NCI-H2227 (cell line): Measurements from ENCODE around the gene SCAMP3.
"Not testable (repeated sequence)": the region's sequence is repeated elsewhere in the genome, so short reads cannot be mapped to it uniquely, and the experiment has no call there.

Experiments used
- DNase-seq: peaks from one replicate; lab custom pipeline; 2025; ENCODE audit not compliant: unreplicated experiment; lab: John Stamatoyannopoulos, UW

The SCAMP3 gene

GRCh38 chr1:155261852-155262673, at the start of gene SCAMP3:
SCAMP3 (minus strand) TSS chr1:155262360; CDS start chr1:155262151, 209 bp downstream.
- peak; percentile 98 for DNase-seq

GRCh38 chr1:155309423-155310021, 47.4 kb upstream of the SCAMP3 start:
- DNase-seq, result no peak

- DNase-seq, result peak; percentile 99
Observed at GRCh38 chr1:155308493-155309422, 46.6 kb upstream of the SCAMP3 start, which contains the start of gene FDPS. FDPS (plus strand) TSS chr1:155308866; CDS start chr1:155309790, 924 bp downstream.

- DNase-seq, result peak; percentile 39
Observed at GRCh38 chr1:155307247-155307740, 45.1 kb upstream of the SCAMP3 start.

GRCh38 chr1:155305881-155306391, 43.8 kb upstream of the SCAMP3 start:
- DNase-seq, result no peak

- DNase-seq, result no peak
Observed at GRCh38 chr1:155304558-155305063, 42.5 kb upstream of the SCAMP3 start.

GRCh38 chr1:155301342-155301841, 39.2 kb upstream of the SCAMP3 start, which contains the start of gene PKLR:
PKLR (minus strand) TSS chr1:155301438; CDS start chr1:155301395, 43 bp downstream.
- DNase-seq, result no peak

- no peak for DNase-seq
Observed at GRCh38 chr1:155300553-155301329, 38.6 kb upstream of the SCAMP3 start.

GRCh38 chr1:155300024-155300423, 37.9 kb upstream of the SCAMP3 start:
- no peak for DNase-seq

GRCh38 chr1:155297384-155297783, 35.2 kb upstream of the SCAMP3 start:
- peak; percentile 23 for DNase-seq

GRCh38 chr1:155296661-155297060, 34.5 kb upstream of the SCAMP3 start:
- DNase-seq, result no peak

- no peak for DNase-seq
Observed at GRCh38 chr1:155295942-155296267, 33.7 kb upstream of the SCAMP3 start.

- DNase-seq, result no peak
Observed at GRCh38 chr1:155295183-155295941, 33.2 kb upstream of the SCAMP3 start.

GRCh38 chr1:155294520-155295182, 32.5 kb upstream of the SCAMP3 start:
- DNase-seq, result no peak

- DNase-seq, result no peak
Observed at GRCh38 chr1:155293086-155293749, 31.1 kb upstream of the SCAMP3 start.

- not testable (repeated sequence) for DNase-seq
Observed at GRCh38 chr1:155291006-155291405, 28.8 kb upstream of the SCAMP3 start.

- no peak for DNase-seq
Observed at GRCh38 chr1:155287987-155288543, 25.9 kb upstream of the SCAMP3 start.

- no peak for DNase-seq
Observed at GRCh38 chr1:155286544-155286943, 24.4 kb upstream of the SCAMP3 start.
